Thoracic aorta (tissue), 2 donors: ENCODE measurements around the gene FBXL3. TPM values are rescaled to one million over a fixed set of nuclear protein-coding genes. Genes with fewer than 3 reads are reported as not detected.

Experiments used
- ATAC-seq: fragments of 150-250 bp; one replicate; pipeline ENCODE4 v1.8.0; 2017; ENCODE audit warnings: low read depth; ENCODE audit not compliant: insufficient number of reproducible peaks, low FRiP score
- DNase-seq: peaks from one replicate; pipeline ENCODE4 v3.0.0-alpha.2; 2020; ENCODE audit warnings: low spot score
- H3K27ac ChIP-seq, 2 donors: fragments of 200-600 bp; sonication (generic); 1 replicate in 1 of 2; 2 replicates in 1 of 2; pipeline ENCODE4 v1.5.1; 2016; ENCODE audit warnings: mild to moderate bottlenecking in 2 of 2, moderate library complexity in 2 of 2
- H3K27me3 ChIP-seq: fragments of 200-600 bp; sonication (generic); replicated peaks from 2 replicates; pipeline ENCODE4 v1.6.0; 2016; ENCODE audit warnings: mild to moderate bottlenecking; ENCODE audit not compliant: insufficient read depth
- H3K36me3 ChIP-seq: fragments of 200-600 bp; sonication (generic); one replicate; pipeline ENCODE4 v1.5.1; 2016
- H3K4me1 ChIP-seq, 2 donors: fragments of 200-600 bp; sonication (generic); 1 replicate in 1 of 2; 2 replicates in 1 of 2; pipeline versions ENCODE4 v1.5.1 to v1.6.0; 2016; ENCODE audit warnings: low read depth in 2 of 2, mild to moderate bottlenecking in 1 of 2; ENCODE audit not compliant: control insufficient read depth in 1 of 2
- H3K4me3 ChIP-seq: fragments of 200-600 bp; sonication (generic); 2 replicates; pipeline ENCODE4 v1.5.1; 2016; ENCODE audit warnings: mild to moderate bottlenecking
- H3K9me3 ChIP-seq: fragments of 200-600 bp; sonication (generic); 2 replicates; pipeline ENCODE4 v1.5.1; 2016
- total RNA-seq, 2 donors: library from RNA; depleted of rRNA; stranded (reverse); fragments of >200 nt; gene quantifications; one replicate each; pipeline versions ENCODE4 v1.1.0 to v1.2.3, GENCODE V29; 2016
- TF ChIP-seq, protein P1 (sequence below): fragments of 200-600 bp; sonication (generic); IDR thresholded peaks from one replicate; pipeline ENCODE4 v1.5.1; 2019; ENCODE audit warnings: antibody characterized with exemption

The FBXL3 gene
- total RNA-seq, 2 donors from 2014 or later, result 111 to 119 TPM

DNA sequence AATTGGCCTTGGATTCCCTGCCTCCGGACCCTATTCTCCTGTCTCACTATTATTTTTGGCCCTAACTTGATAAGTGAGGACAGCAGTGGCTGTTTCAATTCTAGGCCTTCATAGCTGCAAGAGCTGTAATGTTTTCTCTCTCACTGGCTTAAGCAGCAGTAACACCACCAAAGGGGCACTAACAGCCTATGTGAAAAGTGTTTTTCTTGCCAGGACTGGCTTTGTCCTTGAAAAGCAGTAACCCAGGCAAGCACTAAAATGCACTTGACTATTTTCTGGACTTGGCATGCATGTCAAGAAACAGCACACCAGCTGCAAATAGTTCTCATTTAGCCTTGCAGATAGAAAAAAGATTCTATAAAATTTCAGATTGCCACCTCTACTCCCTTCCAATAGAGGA lies 9.3 kb upstream of the FBXL3 start:
- H3K27ac ChIP-seq, result no peak overlapping the region
- no peaks in the 10 kb centered on the region for H3K27me3 ChIP-seq
- TF ChIP-seq, protein P1, sequence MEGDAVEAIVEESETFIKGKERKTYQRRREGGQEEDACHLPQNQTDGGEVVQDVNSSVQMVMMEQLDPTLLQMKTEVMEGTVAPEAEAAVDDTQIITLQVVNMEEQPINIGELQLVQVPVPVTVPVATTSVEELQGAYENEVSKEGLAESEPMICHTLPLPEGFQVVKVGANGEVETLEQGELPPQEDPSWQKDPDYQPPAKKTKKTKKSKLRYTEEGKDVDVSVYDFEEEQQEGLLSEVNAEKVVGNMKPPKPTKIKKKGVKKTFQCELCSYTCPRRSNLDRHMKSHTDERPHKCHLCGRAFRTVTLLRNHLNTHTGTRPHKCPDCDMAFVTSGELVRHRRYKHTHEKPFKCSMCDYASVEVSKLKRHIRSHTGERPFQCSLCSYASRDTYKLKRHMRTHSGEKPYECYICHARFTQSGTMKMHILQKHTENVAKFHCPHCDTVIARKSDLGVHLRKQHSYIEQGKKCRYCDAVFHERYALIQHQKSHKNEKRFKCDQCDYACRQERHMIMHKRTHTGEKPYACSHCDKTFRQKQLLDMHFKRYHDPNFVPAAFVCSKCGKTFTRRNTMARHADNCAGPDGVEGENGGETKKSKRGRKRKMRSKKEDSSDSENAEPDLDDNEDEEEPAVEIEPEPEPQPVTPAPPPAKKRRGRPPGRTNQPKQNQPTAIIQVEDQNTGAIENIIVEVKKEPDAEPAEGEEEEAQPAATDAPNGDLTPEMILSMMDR, result no peak
- no peak for ATAC-seq
- H3K36me3 ChIP-seq, result no peaks in the 10 kb centered on the region
- H3K4me3 ChIP-seq, result no peak overlapping the region
- DNase-seq, result no peak
- H3K4me1 ChIP-seq, result no peaks in the 10 kb centered on the region
- H3K9me3 ChIP-seq, result no peaks in the 10 kb centered on the region

DNA sequence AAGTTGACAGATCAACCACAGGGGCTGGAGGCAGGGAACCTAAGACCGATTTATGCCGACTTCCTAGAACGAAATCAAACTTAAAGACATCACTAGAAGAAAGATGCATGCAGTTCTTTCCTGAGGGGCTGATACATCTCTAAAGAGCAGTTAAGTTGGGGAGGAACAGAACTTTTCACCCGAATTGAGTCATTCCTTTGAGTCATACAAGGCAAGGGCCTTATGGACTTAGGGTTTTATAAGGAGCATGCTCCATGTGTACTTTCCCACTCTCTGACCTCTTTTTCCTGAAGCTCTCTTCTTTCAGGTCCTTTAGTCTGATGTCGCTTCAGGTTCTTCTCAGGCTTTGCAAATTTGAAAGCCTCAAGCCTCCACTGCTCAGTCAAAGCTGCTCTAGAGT lies 7.9 kb upstream of the FBXL3 start:
- DNase-seq (no peak), ATAC-seq (no peak)
- Histone ChIP-seq H3K9me3 (no peaks in the 10 kb centered on the region), H3K27me3 (no peaks in the 10 kb centered on the region), H3K36me3 (no peaks in the 10 kb centered on the region), H3K4me3 (no peak overlapping the region), H3K4me1 (no peaks in the 10 kb centered on the region), H3K27ac (no peak overlapping the region)
- TF ChIP-seq, protein P1, result no peak

DNA sequence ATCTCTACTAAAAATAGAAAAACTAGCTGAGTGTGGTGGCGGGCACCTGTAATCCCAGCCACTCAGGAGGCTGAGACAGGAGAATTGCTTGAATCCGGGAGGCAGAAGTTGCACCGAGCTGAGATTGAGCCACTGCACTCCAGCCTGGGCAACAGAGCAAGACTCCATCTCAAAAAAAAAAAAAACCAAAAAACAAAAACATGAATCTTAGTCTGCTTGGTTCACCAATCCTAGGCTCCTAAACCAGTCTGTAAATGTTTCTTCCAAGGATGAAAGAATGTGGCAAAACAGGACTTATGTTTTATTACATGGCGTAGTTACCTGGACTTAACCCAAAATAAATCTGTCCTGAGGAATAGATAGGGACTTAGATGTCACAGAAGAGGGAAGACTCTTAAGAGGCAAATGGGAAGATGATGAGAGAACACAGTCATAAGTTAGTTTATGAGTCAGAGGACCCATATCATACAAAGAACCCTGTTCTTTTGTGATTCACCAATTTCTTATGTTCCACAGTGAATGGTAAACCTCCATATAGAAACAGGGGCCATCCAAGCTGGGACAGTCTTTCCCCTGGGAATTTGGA lies 6.9 kb upstream of the FBXL3 start:
- Histone ChIP-seq H3K27ac (no peak overlapping the region), H3K4me1 (no peaks in the 10 kb centered on the region), H3K9me3 (no peaks in the 10 kb centered on the region), H3K4me3 (no peak overlapping the region), H3K27me3 (no peaks in the 10 kb centered on the region), H3K36me3 (no peaks in the 10 kb centered on the region)
- TF ChIP-seq, protein P1, result no peak
- ATAC-seq, result no peak
- no peak for DNase-seq

DNA sequence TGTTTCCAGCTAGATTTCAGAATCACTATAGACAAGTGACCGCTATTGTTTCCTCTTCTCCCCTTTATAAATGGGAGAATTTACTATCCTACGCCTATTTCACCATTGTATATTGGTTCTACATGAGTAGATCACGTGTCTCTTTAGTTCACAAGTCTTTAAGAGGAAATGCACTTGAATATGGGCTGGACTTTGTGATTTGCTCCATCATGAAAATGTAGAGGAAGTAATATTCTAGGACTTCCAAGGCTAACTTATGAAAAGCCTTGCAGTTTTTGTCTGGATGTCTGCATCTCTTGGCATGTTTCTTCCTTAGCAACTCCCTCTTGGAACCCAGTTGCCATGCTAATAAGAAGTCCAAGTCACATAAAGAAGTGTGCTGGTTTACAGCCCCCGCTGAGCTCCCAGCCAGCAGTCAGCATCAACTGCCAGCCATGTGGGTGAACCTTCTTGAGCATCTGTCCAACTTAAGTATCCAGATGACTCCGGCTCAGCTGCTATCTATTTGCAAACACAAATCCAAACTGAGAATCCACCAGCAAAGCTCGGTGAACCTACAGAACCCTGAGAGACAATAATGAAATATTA lies 4.8 kb upstream of the FBXL3 start:
- TF ChIP-seq, protein P1, result no peak
- Histone ChIP-seq H3K27me3 (no peaks in the 10 kb centered on the region), H3K4me1 (peaks cover 0 to 13% of the 10 kb centered on the region in 2 donors), H3K36me3 (no peaks in the 10 kb centered on the region), H3K9me3 (no peaks in the 10 kb centered on the region), H3K27ac (no peak overlapping the region), H3K4me3 (no peak overlapping the region)
- no peak for DNase-seq
- ATAC-seq, result no peak

DNA sequence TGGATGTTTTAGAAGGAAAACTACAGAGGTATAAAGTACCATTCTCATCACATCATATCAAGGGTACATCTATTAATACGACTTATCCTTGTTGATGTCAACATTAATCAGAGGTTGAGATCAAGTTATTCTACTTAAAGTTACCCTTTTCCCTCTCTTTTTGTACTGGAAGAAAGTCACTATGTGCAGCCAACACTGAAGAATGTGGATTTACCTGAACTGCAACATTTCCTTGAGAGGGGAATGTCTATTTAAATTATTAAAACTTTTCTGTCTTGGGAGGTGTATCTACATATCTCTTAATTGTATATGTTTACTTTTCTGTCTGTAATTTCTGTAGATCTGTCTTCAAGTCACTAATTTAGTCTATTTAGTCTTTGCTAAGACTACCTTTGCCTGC lies 2.5 kb upstream of the FBXL3 start:
- ATAC-seq (no peak), DNase-seq (no peak)
- Histone ChIP-seq H3K4me3 (no peak overlapping the region), H3K36me3 (no peaks in the 10 kb centered on the region), H3K27ac (no peak overlapping the region), H3K9me3 (no peaks in the 10 kb centered on the region), H3K27me3 (no peaks in the 10 kb centered on the region), H3K4me1 (peaks cover 3 to 13% of the 10 kb centered on the region in 2 donors)
- TF ChIP-seq, protein P1, result no peak
